NOMO-1 treated with DMSO at 0.1 percent for 48 hours (cell line): ENCODE results near the gene PAH.
"Not testable (repeated sequence)": the region's sequence is repeated elsewhere in the genome, so short reads cannot be mapped to it uniquely, and the experiment has no call there.

Source experiments
- DNase-seq: peaks from one replicate; lab custom pipeline; 2025; ENCODE audit not compliant: unreplicated experiment; lab: John Stamatoyannopoulos, UW

The PAH gene

DNA sequence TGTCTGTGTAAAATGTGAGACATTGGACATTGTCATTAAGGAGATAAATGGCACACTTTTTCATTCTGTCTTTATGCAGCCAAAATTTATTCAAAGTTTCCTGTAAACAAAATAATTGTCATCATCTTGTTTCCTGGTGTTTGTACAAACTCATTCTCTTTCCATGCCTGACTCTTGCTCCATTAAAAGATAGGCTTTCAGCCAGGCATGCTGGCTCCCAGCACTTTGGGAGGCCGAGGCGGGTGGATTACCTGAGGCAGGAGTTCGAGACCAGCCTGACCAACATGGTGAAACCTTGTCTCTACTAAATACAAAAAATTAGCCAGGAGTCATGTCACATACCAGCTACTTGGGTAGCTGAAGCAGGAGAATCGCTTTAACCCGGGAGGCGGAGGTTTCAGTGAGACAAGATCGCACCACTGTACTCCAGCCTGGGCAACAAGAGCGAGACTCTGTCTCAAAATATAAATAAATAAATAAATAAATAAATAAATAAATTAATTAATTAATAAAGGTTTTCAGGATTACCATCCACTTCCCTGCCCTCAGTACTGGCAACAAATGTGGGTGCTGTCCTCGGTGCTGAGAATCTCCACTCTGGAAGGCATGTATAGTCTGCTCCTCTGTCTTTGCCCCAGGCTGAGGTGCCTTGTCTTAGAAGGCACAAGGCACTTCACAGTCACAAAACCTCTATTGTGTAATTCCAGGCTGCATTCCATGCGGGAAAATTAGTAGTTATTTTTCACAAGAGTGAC lies 83.2 kb downstream of the PAH start:
- peak; percentile 1 for DNase-seq

DNA sequence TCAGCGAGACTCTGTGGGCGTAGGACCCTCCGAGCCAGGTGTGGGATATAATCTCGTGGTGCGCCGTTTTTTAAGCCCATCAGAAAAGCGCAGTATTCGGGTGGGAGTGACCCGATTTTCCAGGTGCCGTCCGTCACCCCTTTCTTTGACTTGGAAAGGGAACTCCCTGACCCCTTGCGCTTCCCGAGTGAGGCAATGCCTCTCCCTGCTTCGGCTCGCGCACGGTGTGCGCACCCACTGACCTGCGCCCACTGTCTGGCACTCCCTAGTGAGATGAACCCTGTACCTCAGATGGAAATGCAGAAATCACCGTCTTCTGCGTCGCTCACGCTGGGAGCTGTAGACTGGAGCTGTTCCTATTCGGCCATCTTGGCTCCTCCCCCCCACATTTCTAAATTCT lies 84.2 kb downstream of the PAH start:
- not testable (repeated sequence) for DNase-seq

GRCh38 chr12:102824218-102824835 lies 92.7 kb downstream of the PAH start:
- no peak for DNase-seq

DNA sequence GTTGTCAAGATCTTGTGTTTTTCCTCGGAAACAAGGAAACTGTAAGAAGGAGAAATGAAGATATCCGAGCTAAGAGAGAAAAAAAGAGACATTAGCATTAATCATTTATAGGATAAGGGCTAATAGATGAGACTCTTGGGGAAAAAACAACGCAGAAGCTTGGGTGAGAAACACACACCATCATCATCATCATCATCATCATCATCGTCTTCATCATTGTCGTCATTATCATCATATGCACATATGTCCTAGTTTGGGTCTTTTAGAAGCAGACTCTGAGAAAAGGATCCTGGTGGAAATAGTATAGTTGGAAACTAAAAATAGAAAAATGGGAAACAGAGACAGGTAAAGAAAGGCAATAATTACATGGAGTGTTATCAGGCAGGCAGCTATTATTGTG lies 95.9 kb downstream of the PAH start:
- DNase-seq = no peak

- DNase-seq = peak; percentile 40
Observed at GRCh38 chr12:102816816-102817434, 100.1 kb downstream of the PAH start.

GRCh38 chr12:102814691-102815367 lies 102.2 kb downstream of the PAH start:
- no peak for DNase-seq

GRCh38 chr12:102812344-102812743 lies 104.7 kb downstream of the PAH start:
- no peak for DNase-seq

DNA sequence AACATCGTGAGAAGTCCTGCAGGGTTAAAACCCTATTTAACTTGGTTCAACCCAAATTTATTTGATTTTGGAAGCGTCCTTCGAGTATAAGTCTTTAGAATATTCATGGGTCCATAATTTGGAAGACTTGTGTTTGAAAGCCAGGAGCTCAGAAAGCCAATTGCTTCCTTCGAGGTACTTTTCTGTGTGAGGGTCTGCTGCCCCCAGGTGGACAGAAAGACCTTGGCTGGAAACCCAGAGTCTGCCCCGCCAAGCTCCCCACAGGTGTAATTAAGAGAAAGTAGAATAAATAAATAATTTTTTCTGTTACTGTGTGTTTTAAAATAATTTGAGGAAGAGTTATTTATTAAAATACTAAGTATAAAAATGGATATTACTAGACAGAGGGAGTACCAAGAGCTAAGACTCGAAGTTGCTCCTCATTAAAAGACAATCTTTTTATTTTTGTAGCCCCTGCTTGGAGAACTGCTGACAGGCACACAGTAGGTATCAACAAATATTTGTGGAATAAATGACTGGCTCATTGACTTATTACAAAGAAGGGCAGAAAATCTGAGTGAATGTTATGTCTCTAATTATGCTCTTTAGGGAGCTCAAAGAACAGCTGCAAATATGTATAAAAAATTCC lies 105.8 kb downstream of the PAH start:
- peak; percentile 5 for DNase-seq

GRCh38 chr12:102808412-102808811 lies 108.6 kb downstream of the PAH start:
- DNase-seq = no peak

DNA sequence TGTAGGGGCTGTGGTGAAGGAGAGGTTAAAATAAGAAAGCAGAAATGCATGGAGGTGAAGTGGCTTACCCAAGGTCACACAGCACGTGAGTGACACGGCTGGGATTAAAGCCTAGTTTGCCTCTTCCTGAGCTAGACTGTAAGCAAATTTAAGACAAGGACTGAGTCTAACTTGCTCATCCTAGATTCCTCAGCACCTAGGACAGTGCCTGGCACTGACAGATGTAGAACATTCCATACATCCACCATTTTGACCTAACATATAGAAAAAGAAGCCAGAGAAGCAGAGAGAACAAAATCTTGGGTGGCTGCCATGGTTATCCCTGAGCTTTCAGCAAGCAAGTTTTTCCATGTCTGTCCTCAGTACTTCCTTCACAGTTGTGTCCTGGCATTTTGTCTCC lies 110.5 kb downstream of the PAH start:
- DNase-seq = no peak

DNA sequence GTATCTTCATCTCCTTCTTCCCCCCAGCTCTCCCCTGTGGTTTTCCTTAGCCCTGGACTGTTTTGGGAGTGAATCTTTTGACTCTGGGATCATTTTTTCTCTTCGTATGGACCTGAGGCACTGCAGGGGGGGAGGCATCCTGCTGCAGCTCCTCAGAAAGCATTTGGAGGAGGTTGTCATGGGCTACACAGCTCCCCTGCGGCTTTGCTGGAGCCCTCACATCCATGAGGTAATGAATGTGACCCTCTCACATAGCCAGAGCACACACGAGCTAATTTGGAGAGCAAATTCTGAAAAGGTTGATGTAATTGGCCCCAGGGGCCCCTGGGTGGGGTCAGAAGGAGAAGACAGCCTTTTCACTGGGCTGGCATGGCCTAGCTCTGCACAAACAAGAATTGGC lies 110.9 kb downstream of the PAH start:
- no peak for DNase-seq

- DNase-seq = no peak
Observed at GRCh38 chr12:102800565-102800964, 116.5 kb downstream of the PAH start.

GRCh38 chr12:102799229-102799628 lies 117.8 kb downstream of the PAH start:
- no peak for DNase-seq

GRCh38 chr12:102797528-102797927 lies 119.5 kb downstream of the PAH start:
- no peak for DNase-seq

GRCh38 chr12:102793921-102794320 lies 123.1 kb downstream of the PAH start:
- DNase-seq = no peak
